SU-DHL-6 (cell line): ENCODE results near the gene NOG.

ENCODE experiments used
- CTCF ChIP-seq: fragments of 200-600 bp; sonication (generic); IDR thresholded peaks from one replicate; pipeline ENCODE4 v1.5.1; 2017; ENCODE audit warnings: antibody characterized with exemption, mild to moderate bottlenecking, low read length, moderate library complexity; ENCODE audit not compliant: insufficient read depth, poor library complexity, severe bottlenecking
- EZH2phosphoT487 ChIP-seq: fragments of 200-600 bp; sonication (generic), shearing (Covaris generic); conservative IDR thresholded peaks from 2 replicates; pipeline ENCODE4 v1.6.1; 2018; ENCODE audit warnings: mild to moderate bottlenecking, antibody characterized with exemption, low read length, moderate library complexity, mixed read lengths

DNA sequence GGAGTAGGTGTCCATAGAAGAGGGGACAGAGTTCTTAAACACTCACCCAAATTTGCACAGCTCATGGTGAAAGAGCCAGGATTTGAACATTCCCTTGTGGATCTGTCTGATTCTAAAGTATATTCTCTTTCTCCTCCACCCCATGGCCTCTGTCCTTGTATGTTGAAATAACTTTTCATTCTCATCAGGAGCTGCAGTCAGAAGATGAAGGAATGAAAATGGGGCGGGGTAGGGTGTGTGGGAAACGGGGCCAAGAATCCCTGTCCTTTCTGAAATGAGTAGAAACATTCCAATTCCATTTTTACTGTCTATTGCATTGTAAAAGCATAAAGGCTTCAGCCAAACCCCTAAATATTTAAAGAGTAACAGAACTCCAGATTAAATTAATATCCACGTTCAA is 42.8 kb downstream of the NOG start:
- no peak for TF ChIP-seq CTCF
- TF ChIP-seq EZH2phosphoT487, result no peak
